K562 (cell line): Measurements from ENCODE around the gene AKT1S1. TPM values are rescaled to one million over a fixed set of nuclear protein-coding genes. Genes with fewer than 3 reads are reported as not detected.

ENCODE experiments used
- CCAR2 ChIP-seq: fragments of 200-400 bp; formaldehyde crosslinking; IDR thresholded peaks from 2 replicates; pipeline ENCODE4 v1.6.1; 2017; ENCODE audit warnings: mild to moderate bottlenecking, low read depth, low read length
- ELF2 ChIP-seq: fragments of 250-450 bp; sonication (Bioruptor Pico); IDR thresholded peaks from 2 replicates; pipeline ENCODE4 v1.5.0; 2021; ENCODE audit warnings: mild to moderate bottlenecking
- HDAC3 ChIP-seq: fragments of 450-650 bp; IDR thresholded peaks from 2 replicates; pipeline ENCODE4 v1.6.1; 2018; ENCODE audit warnings: borderline replicate concordance, mild to moderate bottlenecking, moderate library complexity; ENCODE audit not compliant: partially characterized antibody
- HMG20B ChIP-seq: fragments of 250-450 bp; sonication (Bioruptor Pico); IDR thresholded peaks from 2 replicates; pipeline ENCODE4 v1.5.0; 2021; ENCODE audit warnings: mild to moderate bottlenecking
- NCOA6 ChIP-seq: fragments of 450-650 bp; IDR thresholded peaks from 2 replicates; pipeline ENCODE4 v1.6.1; 2017; ENCODE audit warnings: mild to moderate bottlenecking
- XRCC3 ChIP-seq: fragments of 450-650 bp; IDR thresholded peaks from 2 replicates; pipeline ENCODE4 v1.6.1; 2017; ENCODE audit warnings: mild to moderate bottlenecking, moderate library complexity
- ZNF239 ChIP-seq: fragments of 250-450 bp; sonication (Bioruptor Pico); IDR thresholded peaks from 2 replicates; pipeline ENCODE4 v1.4.0; 2020; ENCODE audit warnings: mild to moderate bottlenecking
- ZNF780A ChIP-seq: fragments of 250-450 bp; sonication (Bioruptor Pico); IDR thresholded peaks from 2 replicates; pipeline ENCODE4 v1.5.0; 2021; ENCODE audit warnings: mild to moderate bottlenecking
- polyA plus RNA-seq, 8 experiments: library from polyadenylated mRNA; depleted of rRNA in 4 of 8; stranded (reverse) in 5 of 8; unstranded in 3 of 8; fragments of >200 nt; fragmentation: Nextera tagmentation in 2 of 8; fragmentation: Illumina TruSeq in 1 of 8; extraction: Ambion mirVana in 2 of 8; extraction: Trizol in 1 of 8; gene quantifications; 2 replicates each; pipeline versions ENCODE4 v1.2.1 to v1.2.3, GENCODE V29; 2011 to 2014; ENCODE audit warnings: inconsistent platforms in 1 of 8, missing spikeins in 1 of 8
- total RNA-seq, 7 experiments: library from RNA; depleted of rRNA in 6 of 7; stranded (reverse); fragments of >200 nt in 6 of 7; fragmentation: Illumina TruSeq in 2 of 7; extraction: Trizol in 2 of 7; gene quantifications; 2 replicates each; pipeline versions ENCODE4 v1.2.1 to v1.2.3, GENCODE V29; 2011 to 2021; ENCODE audit warnings: low replicate concordance in 1 of 7
- TF ChIP-seq, protein P1 (sequence below): fragments of 450-650 bp; IDR thresholded peaks from 2 replicates; pipeline ENCODE4 v1.6.1; 2016; ENCODE audit warnings: mild to moderate bottlenecking, moderate library complexity
- TF ChIP-seq, protein P2 (sequence below), 2 experiments: fragments of 450-650 bp in 1 of 2; IDR thresholded peaks; 2 replicates each; pipeline ENCODE4 v1.6.1; 2011 to 2017; ENCODE audit warnings: low read depth in 2 of 2, antibody characterized with exemption in 1 of 2, borderline replicate concordance in 1 of 2, low read length in 1 of 2, mild to moderate bottlenecking in 1 of 2, mixed read lengths in 1 of 2; ENCODE audit not compliant: control insufficient read depth in 1 of 2
- TF ChIP-seq, protein P3 (sequence below): IDR thresholded peaks from 3 replicates; pipeline ENCODE4 v1.6.1; 2011; ENCODE audit warnings: borderline replicate concordance, mild to moderate bottlenecking; ENCODE audit not compliant: insufficient read length, insufficient read depth

The AKT1S1 gene
- total and polyA plus RNA-seq, 9 of the 15 experiments (the other 6 are each of a cell fraction or from before 2014, with no cell fraction given), result 1.2 to 50.3 (median 17.1) TPM

DNA sequence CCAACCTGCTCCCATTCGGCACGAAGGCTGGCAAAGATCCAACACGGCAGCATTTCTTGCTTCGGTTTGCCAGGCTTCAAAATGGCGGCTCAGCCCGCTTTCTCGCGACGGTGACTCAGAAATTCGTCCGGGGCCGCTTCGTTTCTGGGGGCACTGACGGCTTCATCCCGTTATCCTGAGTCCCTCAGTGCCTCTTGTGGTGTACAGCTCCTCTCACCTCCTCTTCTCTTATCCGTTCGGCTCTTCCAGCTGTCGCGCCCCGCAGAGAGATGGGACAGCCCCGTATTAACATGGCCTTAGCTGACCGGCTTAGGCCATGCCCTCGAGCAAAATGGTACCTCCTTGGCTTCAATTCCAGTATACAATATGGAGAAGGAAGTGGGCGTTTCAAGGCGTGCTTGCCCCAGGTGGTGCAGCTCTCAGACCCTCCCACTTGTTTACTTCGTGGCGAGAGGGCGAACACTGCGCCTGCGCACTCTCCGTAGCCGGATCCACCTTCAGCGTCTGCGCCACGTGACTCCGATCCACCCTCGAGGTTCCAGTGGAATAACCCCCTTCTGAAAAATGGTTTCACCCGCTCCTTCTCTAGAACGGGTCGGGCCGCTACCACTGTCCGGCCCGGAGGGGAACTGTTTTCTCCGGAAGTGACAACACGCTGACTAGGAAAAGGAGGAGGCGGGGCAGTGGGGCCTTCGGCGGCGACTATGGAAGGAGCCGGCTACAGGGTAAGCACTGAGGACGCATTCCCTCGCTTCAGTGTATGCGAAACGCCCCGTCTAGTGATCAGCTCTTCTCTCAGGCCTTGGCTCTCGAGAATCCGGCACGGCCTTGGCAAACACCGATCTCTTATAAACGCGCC lies at the start of gene AKT1S1, which contains the start of gene TBC1D17 (continued):
- TF ChIP-seq XRCC3 (no peak), NCOA6 (no peak), ZNF239 (CRISPR knock-in tag) (no peak), CCAR2 (no peak), HMG20B (CRISPR knock-in tag) (no peak), ELF2 (CRISPR knock-in tag) (no peak), HDAC3 (no peak), ZNF780A (CRISPR knock-in tag) (no peak)
- TF ChIP-seq, protein P1, sequence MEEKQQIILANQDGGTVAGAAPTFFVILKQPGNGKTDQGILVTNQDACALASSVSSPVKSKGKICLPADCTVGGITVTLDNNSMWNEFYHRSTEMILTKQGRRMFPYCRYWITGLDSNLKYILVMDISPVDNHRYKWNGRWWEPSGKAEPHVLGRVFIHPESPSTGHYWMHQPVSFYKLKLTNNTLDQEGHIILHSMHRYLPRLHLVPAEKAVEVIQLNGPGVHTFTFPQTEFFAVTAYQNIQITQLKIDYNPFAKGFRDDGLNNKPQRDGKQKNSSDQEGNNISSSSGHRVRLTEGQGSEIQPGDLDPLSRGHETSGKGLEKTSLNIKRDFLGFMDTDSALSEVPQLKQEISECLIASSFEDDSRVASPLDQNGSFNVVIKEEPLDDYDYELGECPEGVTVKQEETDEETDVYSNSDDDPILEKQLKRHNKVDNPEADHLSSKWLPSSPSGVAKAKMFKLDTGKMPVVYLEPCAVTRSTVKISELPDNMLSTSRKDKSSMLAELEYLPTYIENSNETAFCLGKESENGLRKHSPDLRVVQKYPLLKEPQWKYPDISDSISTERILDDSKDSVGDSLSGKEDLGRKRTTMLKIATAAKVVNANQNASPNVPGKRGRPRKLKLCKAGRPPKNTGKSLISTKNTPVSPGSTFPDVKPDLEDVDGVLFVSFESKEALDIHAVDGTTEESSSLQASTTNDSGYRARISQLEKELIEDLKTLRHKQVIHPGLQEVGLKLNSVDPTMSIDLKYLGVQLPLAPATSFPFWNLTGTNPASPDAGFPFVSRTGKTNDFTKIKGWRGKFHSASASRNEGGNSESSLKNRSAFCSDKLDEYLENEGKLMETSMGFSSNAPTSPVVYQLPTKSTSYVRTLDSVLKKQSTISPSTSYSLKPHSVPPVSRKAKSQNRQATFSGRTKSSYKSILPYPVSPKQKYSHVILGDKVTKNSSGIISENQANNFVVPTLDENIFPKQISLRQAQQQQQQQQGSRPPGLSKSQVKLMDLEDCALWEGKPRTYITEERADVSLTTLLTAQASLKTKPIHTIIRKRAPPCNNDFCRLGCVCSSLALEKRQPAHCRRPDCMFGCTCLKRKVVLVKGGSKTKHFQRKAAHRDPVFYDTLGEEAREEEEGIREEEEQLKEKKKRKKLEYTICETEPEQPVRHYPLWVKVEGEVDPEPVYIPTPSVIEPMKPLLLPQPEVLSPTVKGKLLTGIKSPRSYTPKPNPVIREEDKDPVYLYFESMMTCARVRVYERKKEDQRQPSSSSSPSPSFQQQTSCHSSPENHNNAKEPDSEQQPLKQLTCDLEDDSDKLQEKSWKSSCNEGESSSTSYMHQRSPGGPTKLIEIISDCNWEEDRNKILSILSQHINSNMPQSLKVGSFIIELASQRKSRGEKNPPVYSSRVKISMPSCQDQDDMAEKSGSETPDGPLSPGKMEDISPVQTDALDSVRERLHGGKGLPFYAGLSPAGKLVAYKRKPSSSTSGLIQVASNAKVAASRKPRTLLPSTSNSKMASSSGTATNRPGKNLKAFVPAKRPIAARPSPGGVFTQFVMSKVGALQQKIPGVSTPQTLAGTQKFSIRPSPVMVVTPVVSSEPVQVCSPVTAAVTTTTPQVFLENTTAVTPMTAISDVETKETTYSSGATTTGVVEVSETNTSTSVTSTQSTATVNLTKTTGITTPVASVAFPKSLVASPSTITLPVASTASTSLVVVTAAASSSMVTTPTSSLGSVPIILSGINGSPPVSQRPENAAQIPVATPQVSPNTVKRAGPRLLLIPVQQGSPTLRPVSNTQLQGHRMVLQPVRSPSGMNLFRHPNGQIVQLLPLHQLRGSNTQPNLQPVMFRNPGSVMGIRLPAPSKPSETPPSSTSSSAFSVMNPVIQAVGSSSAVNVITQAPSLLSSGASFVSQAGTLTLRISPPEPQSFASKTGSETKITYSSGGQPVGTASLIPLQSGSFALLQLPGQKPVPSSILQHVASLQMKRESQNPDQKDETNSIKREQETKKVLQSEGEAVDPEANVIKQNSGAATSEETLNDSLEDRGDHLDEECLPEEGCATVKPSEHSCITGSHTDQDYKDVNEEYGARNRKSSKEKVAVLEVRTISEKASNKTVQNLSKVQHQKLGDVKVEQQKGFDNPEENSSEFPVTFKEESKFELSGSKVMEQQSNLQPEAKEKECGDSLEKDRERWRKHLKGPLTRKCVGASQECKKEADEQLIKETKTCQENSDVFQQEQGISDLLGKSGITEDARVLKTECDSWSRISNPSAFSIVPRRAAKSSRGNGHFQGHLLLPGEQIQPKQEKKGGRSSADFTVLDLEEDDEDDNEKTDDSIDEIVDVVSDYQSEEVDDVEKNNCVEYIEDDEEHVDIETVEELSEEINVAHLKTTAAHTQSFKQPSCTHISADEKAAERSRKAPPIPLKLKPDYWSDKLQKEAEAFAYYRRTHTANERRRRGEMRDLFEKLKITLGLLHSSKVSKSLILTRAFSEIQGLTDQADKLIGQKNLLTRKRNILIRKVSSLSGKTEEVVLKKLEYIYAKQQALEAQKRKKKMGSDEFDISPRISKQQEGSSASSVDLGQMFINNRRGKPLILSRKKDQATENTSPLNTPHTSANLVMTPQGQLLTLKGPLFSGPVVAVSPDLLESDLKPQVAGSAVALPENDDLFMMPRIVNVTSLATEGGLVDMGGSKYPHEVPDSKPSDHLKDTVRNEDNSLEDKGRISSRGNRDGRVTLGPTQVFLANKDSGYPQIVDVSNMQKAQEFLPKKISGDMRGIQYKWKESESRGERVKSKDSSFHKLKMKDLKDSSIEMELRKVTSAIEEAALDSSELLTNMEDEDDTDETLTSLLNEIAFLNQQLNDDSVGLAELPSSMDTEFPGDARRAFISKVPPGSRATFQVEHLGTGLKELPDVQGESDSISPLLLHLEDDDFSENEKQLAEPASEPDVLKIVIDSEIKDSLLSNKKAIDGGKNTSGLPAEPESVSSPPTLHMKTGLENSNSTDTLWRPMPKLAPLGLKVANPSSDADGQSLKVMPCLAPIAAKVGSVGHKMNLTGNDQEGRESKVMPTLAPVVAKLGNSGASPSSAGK, result no peak; the same call in 1 of the 2 replicates
- TF ChIP-seq, protein P2, sequence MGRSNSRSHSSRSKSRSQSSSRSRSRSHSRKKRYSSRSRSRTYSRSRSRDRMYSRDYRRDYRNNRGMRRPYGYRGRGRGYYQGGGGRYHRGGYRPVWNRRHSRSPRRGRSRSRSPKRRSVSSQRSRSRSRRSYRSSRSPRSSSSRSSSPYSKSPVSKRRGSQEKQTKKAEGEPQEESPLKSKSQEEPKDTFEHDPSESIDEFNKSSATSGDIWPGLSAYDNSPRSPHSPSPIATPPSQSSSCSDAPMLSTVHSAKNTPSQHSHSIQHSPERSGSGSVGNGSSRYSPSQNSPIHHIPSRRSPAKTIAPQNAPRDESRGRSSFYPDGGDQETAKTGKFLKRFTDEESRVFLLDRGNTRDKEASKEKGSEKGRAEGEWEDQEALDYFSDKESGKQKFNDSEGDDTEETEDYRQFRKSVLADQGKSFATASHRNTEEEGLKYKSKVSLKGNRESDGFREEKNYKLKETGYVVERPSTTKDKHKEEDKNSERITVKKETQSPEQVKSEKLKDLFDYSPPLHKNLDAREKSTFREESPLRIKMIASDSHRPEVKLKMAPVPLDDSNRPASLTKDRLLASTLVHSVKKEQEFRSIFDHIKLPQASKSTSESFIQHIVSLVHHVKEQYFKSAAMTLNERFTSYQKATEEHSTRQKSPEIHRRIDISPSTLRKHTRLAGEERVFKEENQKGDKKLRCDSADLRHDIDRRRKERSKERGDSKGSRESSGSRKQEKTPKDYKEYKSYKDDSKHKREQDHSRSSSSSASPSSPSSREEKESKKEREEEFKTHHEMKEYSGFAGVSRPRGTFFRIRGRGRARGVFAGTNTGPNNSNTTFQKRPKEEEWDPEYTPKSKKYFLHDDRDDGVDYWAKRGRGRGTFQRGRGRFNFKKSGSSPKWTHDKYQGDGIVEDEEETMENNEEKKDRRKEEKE (IDR thresholded peaks at IDR 0.05; ENCODE audit: borderline replicate concordance in 1 of 2, control insufficient read depth in 1 of 2, low read depth in 2 of 2, low read length in 1 of 2), result peak in 1 of 2 experiments; percentile 92; a peak in 2 of 4 replicates
- TF ChIP-seq, protein P3, sequence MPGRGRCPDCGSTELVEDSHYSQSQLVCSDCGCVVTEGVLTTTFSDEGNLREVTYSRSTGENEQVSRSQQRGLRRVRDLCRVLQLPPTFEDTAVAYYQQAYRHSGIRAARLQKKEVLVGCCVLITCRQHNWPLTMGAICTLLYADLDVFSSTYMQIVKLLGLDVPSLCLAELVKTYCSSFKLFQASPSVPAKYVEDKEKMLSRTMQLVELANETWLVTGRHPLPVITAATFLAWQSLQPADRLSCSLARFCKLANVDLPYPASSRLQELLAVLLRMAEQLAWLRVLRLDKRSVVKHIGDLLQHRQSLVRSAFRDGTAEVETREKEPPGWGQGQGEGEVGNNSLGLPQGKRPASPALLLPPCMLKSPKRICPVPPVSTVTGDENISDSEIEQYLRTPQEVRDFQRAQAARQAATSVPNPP, result no peak
